ENCODE measurements around the gene USF3. TPM values are rescaled to one million over a fixed set of nuclear protein-coding genes. Genes with fewer than 3 reads are reported as not detected.

The USF3 gene
- total and polyA plus RNA-seq, 9 of the 15 experiments (the other 6 are each of a cell fraction or from before 2014, with no cell fraction given), result 1.4 to 6.9 (median 3.1) TPM

GRCh38 chr3:113629584-113630421, 66.6 kb downstream of the USF3 start:
- POLR2A ChIA-PET, result no interaction called here
- intact Hi-C loops (cut with micrococcal nuclease) (loop anchor here (5.0 to 10.0 kb wide), 3 partner anchors 117 to 575 kb away; partner anchors contain the start of genes ATP6V1A and NAA50), in situ Hi-C loops (cut with MboI) (no loop called here)
- Histone ChIP-seq H3K79me2 (ENCODE audit: control insufficient read depth, insufficient read depth, low read length) (no peaks in the 10 kb centered on the region), H3K9me1 (ENCODE audit: control insufficient read depth, insufficient read depth, low read length) (no peaks in the 10 kb centered on the region), H2AFZ (ENCODE audit: low read depth, low read length) (no peak overlapping the region), H3K36me3 (ENCODE audit: control insufficient read depth, insufficient read depth, low read length) (no peaks in the 10 kb centered on the region), H3K4me3 (no peak overlapping the region), H3K4me2 (ENCODE audit: insufficient read depth, low read length) (no peak overlapping the region), H4K20me1 (replicated peaks; ENCODE audit: control insufficient read depth, insufficient read depth, low read length) (no peaks in the 10 kb centered on the region), H3K27ac (ENCODE audit: extremely low read depth, low read depth, low read length) (no peak overlapping the region), H3K9me3 (replicated peaks; ENCODE audit: control insufficient read depth, insufficient read depth, low read depth, low read length) (no peaks in the 10 kb centered on the region), H3K9ac (ENCODE audit: insufficient read depth in 1 of 2, low read depth in 2 of 2, low read length in 2 of 2) (no peak overlapping the region), H3K27me3 (ENCODE audit: control insufficient read depth in 2 of 2, insufficient read depth in 2 of 2, low read length in 2 of 2) (peaks cover 11 to 30% of the 10 kb centered on the region in 2 experiments; a peak in 3 of 5 replicates), H3K4me1 (replicated peaks in 1 of 2; ENCODE audit: control insufficient read depth in 2 of 2, insufficient read depth in 2 of 2, low read length in 2 of 2) (no peaks in the 10 kb centered on the region; a peak in 1 of 5 replicates)
- ATAC-seq (no peak), DNase-seq (ENCODE audit: extremely low read depth in 1 of 4, low spot score in 3 of 4) (no peak), FAIRE-seq (no peak)
- 6% methylated on average over 16 of the region's 16 CpGs for WGBS (ENCODE audit: insufficient coverage, low coverage, missing lambda C conversion rate)
- BruUV-seq (replicated peaks), result no TSS peak
- CTCF ChIA-PET (ENCODE audit: low intra/inter-chr PET ratio), result no interaction called here
- TF ChIP-seq PTBP1 (IDR thresholded peaks at IDR 0.05; ENCODE audit: low read depth, low read length) (no peak), L3MBTL2 (IDR thresholded peaks at IDR 0.05) (no peak), FOXP1 (CRISPR knock-in tag; IDR thresholded peaks at IDR 0.05) (no peak), MEIS2 (IDR thresholded peaks at IDR 0.05; ENCODE audit: partially characterized antibody) (no peak), PREB (CRISPR knock-in tag; IDR thresholded peaks at IDR 0.05) (no peak), OTX1 (CRISPR knock-in tag; IDR thresholded peaks at IDR 0.05) (no peak), LEF1 (IDR thresholded peaks at IDR 0.05) (no peak), HMG20B (CRISPR knock-in tag; IDR thresholded peaks at IDR 0.05) (no peak), STAT5B (CRISPR knock-in tag; IDR thresholded peaks at IDR 0.05) (no peak), NELFE (IDR thresholded peaks at IDR 0.05; ENCODE audit: insufficient read depth, insufficient read length) (no peak)
